Gastroesophageal sphincter (tissue), 3 donors: ENCODE data around the gene TPM3.

Experiments used
- EP300 ChIP-seq: sonication (generic); formaldehyde crosslinking; IDR thresholded peaks from one replicate; pipeline ENCODE4 v1.6.1; 2017; ENCODE audit warnings: antibody characterized with exemption, mild to moderate bottlenecking
- POLR2A ChIP-seq, 2 donors: fragments of 450-650 bp; IDR thresholded peaks; one replicate each; pipeline ENCODE4 v1.6.1; 2017; ENCODE audit warnings: antibody characterized with exemption in 2 of 2, mild to moderate bottlenecking in 2 of 2, moderate library complexity in 1 of 2
- TF ChIP-seq, protein P1 (sequence below), 4 experiments: fragments of 200-600 bp in 2 of 4; fragments of 450-650 bp in 2 of 4; sonication (generic) in 1 of 4; IDR thresholded peaks; one replicate each; pipeline ENCODE4 v1.5.1; 2017 to 2019; ENCODE audit warnings: antibody characterized with exemption in 4 of 4, mild to moderate bottlenecking in 2 of 4, moderate library complexity in 2 of 4

- TF ChIP-seq, protein P1, sequence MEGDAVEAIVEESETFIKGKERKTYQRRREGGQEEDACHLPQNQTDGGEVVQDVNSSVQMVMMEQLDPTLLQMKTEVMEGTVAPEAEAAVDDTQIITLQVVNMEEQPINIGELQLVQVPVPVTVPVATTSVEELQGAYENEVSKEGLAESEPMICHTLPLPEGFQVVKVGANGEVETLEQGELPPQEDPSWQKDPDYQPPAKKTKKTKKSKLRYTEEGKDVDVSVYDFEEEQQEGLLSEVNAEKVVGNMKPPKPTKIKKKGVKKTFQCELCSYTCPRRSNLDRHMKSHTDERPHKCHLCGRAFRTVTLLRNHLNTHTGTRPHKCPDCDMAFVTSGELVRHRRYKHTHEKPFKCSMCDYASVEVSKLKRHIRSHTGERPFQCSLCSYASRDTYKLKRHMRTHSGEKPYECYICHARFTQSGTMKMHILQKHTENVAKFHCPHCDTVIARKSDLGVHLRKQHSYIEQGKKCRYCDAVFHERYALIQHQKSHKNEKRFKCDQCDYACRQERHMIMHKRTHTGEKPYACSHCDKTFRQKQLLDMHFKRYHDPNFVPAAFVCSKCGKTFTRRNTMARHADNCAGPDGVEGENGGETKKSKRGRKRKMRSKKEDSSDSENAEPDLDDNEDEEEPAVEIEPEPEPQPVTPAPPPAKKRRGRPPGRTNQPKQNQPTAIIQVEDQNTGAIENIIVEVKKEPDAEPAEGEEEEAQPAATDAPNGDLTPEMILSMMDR (IDR thresholded peaks at IDR 0.05) = no peak
- TF ChIP-seq POLR2A (IDR thresholded peaks at IDR 0.05) (no peak), EP300 (no peak)
These were observed 9.4 kb downstream of the TPM3 start for GRCh38 chr1:154182344-154183045.
